K562 (cell line): ENCODE data around the gene FGF10. TPM values are rescaled to one million over a fixed set of nuclear protein-coding genes. Genes with fewer than 3 reads are reported as not detected.

Experiments
- ATAC-seq: fragments of 200-7000 bp; cut with Tn5 transposase; 3 replicates; pipeline ENCODE4 v1.9.1; 2020; ENCODE audit warnings: moderate library complexity
- BruUV-seq: library from RNA; stranded (reverse); fragments of 400-500 nt; replicated peaks from 2 replicates; lab custom pipeline; 2021; lab: Mats Ljungman, UMichigan
- CTCF ChIA-PET: fragments of 300-600 bp; formaldehyde crosslinking; extraction: SDS; loops from one replicate; lab custom pipeline; 2021; ENCODE audit warnings: low intra/inter-chr PET ratio; lab: Yijun Ruan, JAX
- POLR2A ChIA-PET: fragments of 300-600, 350-650 bp; sonication (Branson Sonifier 250); formaldehyde crosslinking; extraction: SDS; loops from one replicate; lab custom pipeline; 2021; ENCODE audit warnings: antibody characterized with exemption, inconsistent platforms; lab: Yijun Ruan, JAX
- DNase-seq, 4 experiments: peaks; one replicate each; pipeline versions ENCODE4 v3.0.0 to v3.0.0-alpha.2; 2011 to 2018; ENCODE audit warnings: low spot score in 3 of 4, mixed read lengths in 3 of 4; ENCODE audit errors: extremely low read depth in 1 of 4
- FAIRE-seq: peaks from 2 replicates; lab custom pipeline; 2011; peaks lifted over from hg19 to GRCh38; lab: Jason Lieb, UNC
- H2AFZ ChIP-seq: 2 replicates; pipeline ENCODE4 v1.6.0; 2011; ENCODE audit warnings: low read depth, low read length, control low read depth, inconsistent platforms
- H3K27ac ChIP-seq: fragments of 200-600 bp; 3 replicates; pipeline ENCODE4 v1.8.0; 2011; ENCODE audit warnings: low read depth, mild to moderate bottlenecking, control low read depth, inconsistent platforms, low read length, moderate library complexity, mixed read lengths; ENCODE audit errors: extremely low read depth
- H3K27me3 ChIP-seq, 2 experiments: fragments of 300-600 bp in 1 of 2; 2 replicates in 1 of 2; 3 replicates in 1 of 2; pipeline versions ENCODE4 v1.6.0 to v1.8.0; 2011; ENCODE audit warnings: inconsistent platforms in 2 of 2, low read length in 2 of 2, mild to moderate bottlenecking in 1 of 2, mixed read lengths in 1 of 2, moderate library complexity in 1 of 2; ENCODE audit not compliant: control insufficient read depth in 2 of 2, insufficient read depth in 2 of 2
- H3K36me3 ChIP-seq: fragments of 300-600 bp; 3 replicates; pipeline ENCODE4 v1.8.0; 2011; ENCODE audit warnings: mild to moderate bottlenecking, low read length, inconsistent platforms; ENCODE audit not compliant: control insufficient read depth, insufficient read depth
- H3K4me1 ChIP-seq, 2 experiments: fragments of 200-600 bp in 1 of 2; replicated peaks in 1 of 2; 2 replicates in 1 of 2; 3 replicates in 1 of 2; pipeline versions ENCODE4 v1.5.1 to v1.8.0; 2011; ENCODE audit warnings: inconsistent platforms in 2 of 2, low read length in 2 of 2, mild to moderate bottlenecking in 1 of 2, mixed read lengths in 1 of 2, moderate library complexity in 1 of 2; ENCODE audit not compliant: control insufficient read depth in 2 of 2, insufficient read depth in 2 of 2
- H3K4me2 ChIP-seq: 2 replicates; pipeline ENCODE4 v1.6.1; 2011; ENCODE audit warnings: low read length, control low read depth, inconsistent platforms, mixed read lengths; ENCODE audit not compliant: insufficient read depth
- H3K4me3 ChIP-seq: fragments of 200-600 bp; sonication (generic), shearing (Covaris generic); 2 replicates; pipeline ENCODE4 v1.5.1; 2016; ENCODE audit warnings: control low read depth, inconsistent platforms
- H3K79me2 ChIP-seq: fragments of 200-600 bp; 3 replicates; pipeline ENCODE4 v1.8.0; 2011; ENCODE audit warnings: low read length, inconsistent platforms; ENCODE audit not compliant: control insufficient read depth, insufficient read depth
- H3K9ac ChIP-seq, 2 experiments: 2 replicates each; pipeline versions ENCODE4 v1.6.0 to v1.6.1; 2011; ENCODE audit warnings: low read depth in 2 of 2, low read length in 2 of 2, control low read depth in 1 of 2, inconsistent platforms in 1 of 2, mild to moderate bottlenecking in 1 of 2, mixed read lengths in 1 of 2; ENCODE audit not compliant: insufficient read depth in 1 of 2
- H3K9me1 ChIP-seq: one replicate; pipeline ENCODE4 v1.6.0; 2011; ENCODE audit warnings: inconsistent platforms, mild to moderate bottlenecking, low read length, moderate library complexity; ENCODE audit not compliant: control insufficient read depth, insufficient read depth
- H3K9me3 ChIP-seq: replicated peaks from 2 replicates; pipeline ENCODE4 v1.5.1; 2011; ENCODE audit warnings: low read depth, low read length, inconsistent platforms; ENCODE audit not compliant: control insufficient read depth, insufficient read depth
- H4K20me1 ChIP-seq: replicated peaks from 2 replicates; pipeline ENCODE4 v1.6.1; 2011; ENCODE audit warnings: low read length, inconsistent platforms, mixed read lengths; ENCODE audit not compliant: control insufficient read depth, insufficient read depth
- ARID2 ChIP-seq: fragments of 450-650 bp; IDR thresholded peaks from 2 replicates; pipeline ENCODE4 v1.6.1; 2017; ENCODE audit warnings: antibody characterized with exemption, mild to moderate bottlenecking
- FOXP4 ChIP-seq: sonication (generic); formaldehyde crosslinking; IDR thresholded peaks from 2 replicates; pipeline ENCODE4 v1.8.0; 2022; ENCODE audit warnings: mild to moderate bottlenecking, missing genetic modification reagents, borderline replicate concordance
- HDAC2 ChIP-seq: fragments of 450-650 bp; IDR thresholded peaks from 2 replicates; pipeline ENCODE4 v1.6.1; 2016; ENCODE audit warnings: mild to moderate bottlenecking
- IRF2 ChIP-seq: sonication (generic); formaldehyde crosslinking; IDR thresholded peaks from 2 replicates; pipeline ENCODE4 v1.8.1; 2022; ENCODE audit warnings: mild to moderate bottlenecking, missing genetic modification reagents
- MTA3 ChIP-seq: fragments of 450-650 bp; formaldehyde crosslinking; IDR thresholded peaks from 2 replicates; pipeline ENCODE4 v1.6.1; 2017; ENCODE audit warnings: mild to moderate bottlenecking, borderline replicate concordance
- NELFE ChIP-seq: IDR thresholded peaks from 2 replicates; pipeline ENCODE4 v1.6.1; 2011; ENCODE audit warnings: mild to moderate bottlenecking; ENCODE audit not compliant: insufficient read depth, insufficient read length
- PML ChIP-seq: IDR thresholded peaks from 2 replicates; pipeline ENCODE4 v1.6.1; 2012; ENCODE audit warnings: low read length, inconsistent platforms
- POLR2H ChIP-seq: IDR thresholded peaks from 2 replicates; pipeline ENCODE4 v1.6.1; 2016; ENCODE audit warnings: missing genetic modification characterization, low read depth, mild to moderate bottlenecking, control low read depth, missing compliant biosample characterization, moderate library complexity
- SMC3 ChIP-seq: conservative IDR thresholded peaks from 2 replicates; pipeline ENCODE4 v1.6.1; 2011; ENCODE audit warnings: low read depth, low read length, improper control_type of control experiment; ENCODE audit not compliant: insufficient read depth
- SRSF1 ChIP-seq: fragments of 200-400 bp; formaldehyde crosslinking; IDR thresholded peaks from 2 replicates; pipeline ENCODE4 v1.6.1; 2017; ENCODE audit warnings: mild to moderate bottlenecking, low read depth, low read length, moderate library complexity
- ZBTB1 ChIP-seq: sonication (generic); formaldehyde crosslinking; IDR thresholded peaks from 2 replicates; pipeline ENCODE4 v1.8.1; 2023; ENCODE audit warnings: missing genetic modification reagents, low read depth, mild to moderate bottlenecking, borderline replicate concordance
- ZFP36 ChIP-seq: fragments of 150-350 bp; IDR thresholded peaks from 2 replicates; pipeline ENCODE4 v1.6.1; 2018; ENCODE audit warnings: low read length, low read depth; ENCODE audit not compliant: partially characterized antibody
- ZNF263 ChIP-seq: sonication (generic); formaldehyde crosslinking; IDR thresholded peaks from 2 replicates; pipeline ENCODE4 v1.8.0; 2022; ENCODE audit warnings: mild to moderate bottlenecking, missing genetic modification reagents, borderline replicate concordance
- in situ Hi-C: fragments of 300-500 bp; cut with MboI; formaldehyde crosslinking; loops from 4 replicates; pipeline ENCODE4 v1.15.0; 2018; ENCODE audit warnings: inconsistent platforms, mixed read lengths
- intact Hi-C: fragments of 100-400 bp; cut with micrococcal nuclease; formaldehyde crosslinking; loops from 2 replicates; pipeline ENCODE4 v1.14.2; 2022
- polyA plus RNA-seq, 8 experiments: library from polyadenylated mRNA; depleted of rRNA in 4 of 8; stranded (reverse) in 5 of 8; unstranded in 3 of 8; fragments of >200 nt; fragmentation: Nextera tagmentation in 2 of 8; fragmentation: Illumina TruSeq in 1 of 8; extraction: Ambion mirVana in 2 of 8; extraction: Trizol in 1 of 8; gene quantifications; 2 replicates each; pipeline versions ENCODE4 v1.2.1 to v1.2.3, GENCODE V29; 2011 to 2014; ENCODE audit warnings: inconsistent platforms in 1 of 8, missing spikeins in 1 of 8
- total RNA-seq, 7 experiments: library from RNA; depleted of rRNA in 6 of 7; stranded (reverse); fragments of >200 nt in 6 of 7; fragmentation: Illumina TruSeq in 2 of 7; extraction: Trizol in 2 of 7; gene quantifications; 2 replicates each; pipeline versions ENCODE4 v1.2.1 to v1.2.3, GENCODE V29; 2011 to 2021; ENCODE audit warnings: low replicate concordance in 1 of 7

The FGF10 gene
- total and polyA plus RNA-seq, 9 of the 15 experiments (the other 6 are each of a cell fraction or from before 2014, with no cell fraction given): not detected

GRCh38 chr5:44384816-44385215 is 4.4 kb downstream of the FGF10 start (continued):
- no peak for TF ChIP-seq FOXP4 (CRISPR knock-in tag)
- no peak for TF ChIP-seq ZFP36
- no peak for TF ChIP-seq IRF2

GRCh38 chr5:44382894-44383293 is 6.3 kb downstream of the FGF10 start:
- TF ChIP-seq NELFE (no peak), SRSF1 (no peak), SMC3 (no peak), ZBTB1 (CRISPR knock-in tag) (no peak), HDAC2 (no peak), MTA3 (no peak), POLR2H (tag) (no peak), ZNF263 (CRISPR knock-in tag) (no peak), ARID2 (no peak), PML (no peak)
- Histone ChIP-seq H3K79me2 (no peaks in the 10 kb centered on the region), H3K27me3 (no peaks in the 10 kb centered on the region), H4K20me1 (no peaks in the 10 kb centered on the region), H2AFZ (no peak overlapping the region), H3K4me3 (no peak overlapping the region), H3K9me3 (no peaks in the 10 kb centered on the region), H3K9me1 (no peaks in the 10 kb centered on the region), H3K4me1 (no peaks in the 10 kb centered on the region), H3K4me2 (no peak overlapping the region), H3K9ac (no peak overlapping the region), H3K27ac (no peak overlapping the region), H3K36me3 (no peaks in the 10 kb centered on the region)
- ATAC-seq: no peak
- ChIA-PET POLR2A (interaction anchor here (0.5 kb wide), 1 partner anchor 813 kb away, joined by 3 read pairs; no protein-coding TSS in a partner anchor), CTCF (no interaction called here)
- intact Hi-C loops: no loop called here
- DNase-seq: no peak
- in situ Hi-C loops: no loop called here
- no TSS peak for BruUV-seq
- FAIRE-seq: no peak
